ENCODE measurements around the gene MAP2K3. TPM values are rescaled to one million over a fixed set of nuclear protein-coding genes. Genes with fewer than 3 reads are reported as not detected.

The MAP2K3 gene
- polyA plus RNA-seq (ENCODE audit: insufficient read length): 22.0 TPM

GRCh38 chr17:21284319-21285163 is at the start of gene MAP2K3:
Gene MAP2K3, plus strand, starts transcription at chr17:21284711. Its CDS starts 210 bp downstream, at chr17:21284921.
- DNase-seq (ENCODE audit: low read depth): peak; percentile 88

DNA sequence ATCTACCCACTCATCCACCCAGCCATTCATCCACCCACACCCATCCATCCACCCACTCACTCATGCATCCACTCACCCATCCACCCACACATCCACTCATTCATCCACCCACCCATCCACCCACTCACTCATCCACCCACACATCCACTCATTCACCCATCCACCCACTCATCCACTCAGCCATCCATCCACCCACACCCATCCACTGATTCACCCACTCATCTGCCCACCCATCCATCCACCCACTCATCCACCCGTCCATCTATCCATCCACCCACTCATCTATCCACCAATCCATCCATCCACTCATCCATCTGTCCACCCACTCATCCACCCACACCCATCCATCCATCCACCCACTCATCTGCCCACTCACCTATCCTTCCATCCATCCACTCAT is 48.6 kb upstream of the MAP2K3 start:
- no peak for DNase-seq (ENCODE audit: low read depth)

GRCh38 chr17:21239680-21240368 is 44.7 kb upstream of the MAP2K3 start:
- no peak for DNase-seq (ENCODE audit: low read depth)

DNA sequence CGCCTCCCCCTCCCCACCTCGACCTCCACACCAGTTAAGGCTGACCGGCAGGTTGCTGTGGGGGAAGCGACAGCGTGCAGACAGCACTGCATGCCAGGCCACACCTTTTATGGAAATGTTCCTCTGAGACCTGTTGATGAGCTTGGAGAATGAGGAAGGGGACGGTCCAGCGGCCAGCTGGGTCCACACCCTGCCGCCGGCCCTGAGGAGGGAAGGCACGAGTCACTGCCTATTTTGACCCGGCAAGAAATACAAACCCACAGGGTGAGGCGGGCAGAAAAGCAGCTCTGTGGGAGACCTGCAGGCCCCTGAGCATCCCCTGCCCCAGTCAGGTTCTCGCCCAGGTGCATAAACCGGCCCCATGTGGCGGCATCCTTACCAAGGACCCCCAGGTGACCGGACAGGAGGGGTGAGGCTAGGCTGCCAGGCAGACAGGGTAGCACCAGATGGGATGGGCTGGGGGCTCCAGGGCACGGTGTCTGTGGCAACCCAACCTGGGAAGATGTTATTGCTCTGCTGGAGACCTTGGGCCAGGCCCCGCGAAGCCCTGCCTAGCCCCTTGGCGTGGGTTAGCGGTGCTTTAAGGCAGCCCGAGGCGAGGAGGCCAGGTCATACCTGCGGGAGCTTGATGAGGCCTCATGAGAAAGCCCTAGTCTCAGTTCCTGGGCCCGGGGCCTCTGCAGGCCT is 44.0 kb upstream of the MAP2K3 start:
- DNase-seq (ENCODE audit: low read depth): no peak

GRCh38 chr17:21241564-21241963 is 42.9 kb upstream of the MAP2K3 start:
- no peak for DNase-seq (ENCODE audit: low read depth)

- no peak for DNase-seq (ENCODE audit: low read depth)
Measured at GRCh38 chr17:21242026-21242697, 42.3 kb upstream of the MAP2K3 start.

- DNase-seq (ENCODE audit: low read depth): no peak
Measured at GRCh38 chr17:21242780-21243515, 41.6 kb upstream of the MAP2K3 start.

- no peak for DNase-seq (ENCODE audit: low read depth)
Measured at GRCh38 chr17:21243516-21244303, 40.8 kb upstream of the MAP2K3 start.

DNA sequence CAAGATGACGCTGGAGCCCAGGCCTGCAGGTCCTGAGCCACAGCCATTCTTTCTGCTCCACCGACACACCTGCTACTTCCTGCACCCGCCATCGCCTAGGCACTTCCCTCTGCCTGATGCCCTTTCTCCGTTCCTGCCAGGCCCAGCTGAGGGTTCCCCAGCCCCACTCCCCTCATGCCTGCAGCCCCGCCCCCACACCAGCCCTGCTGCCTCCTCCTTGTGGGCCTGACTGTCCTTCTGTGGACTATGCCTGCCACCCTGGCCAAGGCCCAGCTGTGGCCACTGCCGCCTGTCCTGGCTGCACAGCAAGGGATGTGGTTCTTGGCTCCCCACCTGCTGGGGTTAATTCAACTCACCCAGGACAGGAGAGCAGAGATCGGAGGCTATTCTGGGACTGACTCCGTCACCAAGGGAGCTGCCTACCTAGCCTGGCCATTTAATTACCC is 38.8 kb upstream of the MAP2K3 start:
- no peak for DNase-seq (ENCODE audit: low read depth)

DNA sequence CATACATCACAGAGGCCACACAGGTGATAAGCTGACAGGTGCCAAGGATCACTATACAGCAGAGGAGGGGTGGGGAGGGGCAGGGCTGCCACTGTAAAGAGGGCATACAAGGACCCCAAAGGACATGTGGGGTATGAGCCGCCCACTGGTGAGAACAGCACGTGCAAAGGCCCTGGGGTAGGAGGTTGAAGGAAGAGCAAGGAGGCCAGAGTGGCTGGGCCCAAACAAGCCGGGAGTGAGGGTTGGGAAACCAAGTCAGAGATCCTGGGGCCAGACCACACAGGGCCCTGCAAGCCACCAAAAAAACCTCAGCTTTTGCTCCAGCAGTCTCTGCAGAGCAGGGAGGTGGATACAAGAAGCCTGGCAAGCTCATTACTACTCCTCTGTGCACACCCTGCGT is 37.8 kb upstream of the MAP2K3 start:
- DNase-seq (ENCODE audit: low read depth): no peak

GRCh38 chr17:21247552-21248258 is 36.8 kb upstream of the MAP2K3 start:
- no peak for DNase-seq (ENCODE audit: low read depth)

DNA sequence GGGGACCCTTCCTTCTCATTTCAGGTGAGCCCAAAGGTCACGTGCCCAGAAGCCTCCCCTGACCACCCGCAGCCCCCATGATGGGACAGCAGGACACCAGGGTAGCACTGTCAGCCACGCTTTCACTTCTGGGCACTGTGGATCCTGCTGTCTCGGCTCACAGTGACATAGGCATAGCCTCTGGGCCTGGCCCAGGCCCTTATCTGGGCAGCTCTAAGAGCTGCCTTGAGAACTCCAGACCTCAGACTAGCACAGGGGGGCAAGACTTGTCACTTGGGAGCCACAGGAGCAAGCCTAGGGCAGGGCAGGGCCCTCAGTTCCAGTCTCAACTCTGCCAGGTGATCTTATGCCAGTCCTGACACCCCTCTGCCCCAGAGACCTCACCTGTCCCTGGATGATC is 36.0 kb upstream of the MAP2K3 start:
- no peak for DNase-seq (ENCODE audit: low read depth)

DNA sequence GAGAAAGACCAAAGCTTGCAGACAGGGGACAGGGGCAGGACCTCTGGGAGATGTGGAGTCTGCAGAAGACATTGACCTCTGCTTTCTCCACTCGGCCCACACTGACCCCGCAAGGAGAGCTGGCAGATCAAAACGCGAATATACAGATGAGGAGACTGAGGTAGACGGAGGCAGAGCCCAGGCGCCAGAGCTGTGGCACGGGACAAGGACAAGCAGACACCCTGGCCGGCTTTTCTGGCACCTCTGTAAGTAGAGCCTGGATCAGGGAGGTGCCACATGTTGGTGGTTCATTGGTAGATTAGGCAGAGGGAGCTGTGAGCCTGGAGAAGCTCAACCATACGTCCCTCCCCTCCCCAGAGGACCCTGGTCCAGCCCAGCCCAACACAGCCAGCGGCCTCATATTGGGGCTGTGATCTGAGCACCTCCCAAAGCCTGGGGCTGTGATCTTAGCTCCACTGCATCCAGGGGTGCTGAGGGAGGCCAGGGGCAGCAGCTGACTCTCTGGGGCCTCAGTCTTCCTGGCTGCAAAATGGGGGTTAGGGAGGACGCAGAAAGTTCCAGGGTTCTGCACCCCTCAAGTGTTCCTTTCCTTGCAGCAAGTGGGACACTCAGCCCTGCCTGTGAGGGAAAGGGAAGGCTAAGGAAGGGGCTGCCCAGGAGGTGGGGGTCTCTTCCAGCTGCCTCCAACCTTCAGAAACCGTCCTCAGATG is 35.3 kb upstream of the MAP2K3 start:
- no peak for DNase-seq (ENCODE audit: low read depth)

DNA sequence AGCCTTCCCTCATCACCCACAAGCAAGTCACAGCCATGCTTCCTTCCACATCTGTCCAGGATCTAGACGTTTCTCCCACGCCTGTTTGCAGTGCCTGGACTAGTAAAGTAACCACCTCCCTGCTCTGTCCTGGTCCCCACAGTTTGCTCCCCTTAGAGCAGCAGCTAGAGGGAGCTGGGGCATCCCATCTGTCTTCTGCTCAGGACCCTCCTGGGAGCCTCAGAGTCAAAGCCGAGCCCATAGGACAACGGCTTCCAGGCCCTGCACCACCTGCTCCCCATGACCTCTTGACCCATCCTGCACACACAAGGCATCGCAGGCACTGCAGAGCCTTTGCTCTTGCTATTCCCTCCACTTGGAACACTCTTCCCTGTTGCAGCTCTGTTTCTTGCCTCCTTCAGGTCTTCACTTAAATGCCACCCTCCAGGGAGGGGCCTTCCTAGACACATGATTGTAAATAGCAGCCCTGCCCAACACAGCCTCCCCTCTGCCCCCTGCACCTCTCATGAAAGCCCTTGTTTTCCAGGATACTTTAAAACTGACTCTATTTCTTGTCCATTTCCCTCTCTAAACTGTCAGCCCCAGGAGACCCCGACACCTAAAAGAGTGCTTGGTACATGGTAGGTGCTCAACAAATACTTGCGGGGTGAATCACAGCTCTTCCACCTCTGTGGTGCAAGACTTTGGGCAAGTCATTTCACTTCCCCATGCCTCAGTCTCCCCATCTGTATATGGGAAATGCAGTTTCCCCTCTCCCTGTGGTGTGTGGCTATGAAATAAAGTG is 34.4 kb upstream of the MAP2K3 start:
- no peak for DNase-seq (ENCODE audit: low read depth)

DNA sequence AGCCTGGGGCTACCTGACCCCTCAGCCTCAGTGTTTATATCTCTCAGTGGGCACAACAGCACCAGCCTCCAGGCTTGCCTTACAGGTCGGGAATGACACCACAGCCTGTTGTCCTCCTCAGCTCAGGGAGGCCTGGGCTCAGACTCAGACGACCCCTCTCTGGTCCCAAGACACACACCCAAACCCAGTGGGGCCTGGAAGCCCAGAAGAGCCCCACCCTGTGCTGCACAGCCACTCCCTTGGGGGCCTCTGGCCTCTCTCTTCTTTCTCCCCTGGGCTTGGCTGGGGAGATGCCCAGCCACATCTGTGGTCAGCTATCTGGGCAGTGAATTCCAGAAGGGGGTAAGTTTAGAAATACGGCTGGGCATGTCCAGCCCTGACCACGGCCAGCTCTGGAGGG is 33.7 kb upstream of the MAP2K3 start:
- DNase-seq (ENCODE audit: low read depth): no peak

DNA sequence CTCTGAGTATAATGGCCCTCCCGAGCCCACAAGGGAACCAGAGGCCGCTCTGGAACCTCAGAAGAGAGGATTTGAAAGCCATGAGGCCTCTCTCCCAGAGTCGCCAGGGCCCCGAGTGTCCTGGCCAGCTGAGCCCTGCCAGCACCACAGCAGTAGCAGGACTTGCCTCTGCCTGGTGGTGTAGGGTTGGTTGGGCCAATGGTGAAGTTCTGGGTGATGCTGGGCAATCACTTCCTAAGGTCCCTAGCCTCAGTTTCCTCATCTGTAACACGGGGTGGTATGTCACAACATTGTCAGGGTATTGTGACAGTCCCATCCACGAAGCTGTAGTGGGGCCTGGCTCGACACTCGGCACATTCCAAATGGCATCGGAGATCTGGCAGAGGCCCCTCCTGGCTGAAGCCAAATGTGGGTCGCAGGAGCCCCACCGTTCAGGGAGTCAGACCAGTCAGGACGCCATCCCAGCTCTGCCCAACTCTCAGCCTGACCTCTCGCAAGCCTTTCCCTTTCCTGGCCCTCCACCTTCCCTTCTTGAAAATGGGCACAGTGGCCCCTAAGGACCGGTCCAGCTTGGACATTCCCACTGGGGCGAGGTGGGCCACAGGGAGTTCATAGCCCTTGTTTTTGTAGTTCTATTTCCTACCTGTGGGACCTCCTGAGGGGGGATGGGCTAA is 33.0 kb upstream of the MAP2K3 start:
- DNase-seq (ENCODE audit: low read depth): no peak

DNA sequence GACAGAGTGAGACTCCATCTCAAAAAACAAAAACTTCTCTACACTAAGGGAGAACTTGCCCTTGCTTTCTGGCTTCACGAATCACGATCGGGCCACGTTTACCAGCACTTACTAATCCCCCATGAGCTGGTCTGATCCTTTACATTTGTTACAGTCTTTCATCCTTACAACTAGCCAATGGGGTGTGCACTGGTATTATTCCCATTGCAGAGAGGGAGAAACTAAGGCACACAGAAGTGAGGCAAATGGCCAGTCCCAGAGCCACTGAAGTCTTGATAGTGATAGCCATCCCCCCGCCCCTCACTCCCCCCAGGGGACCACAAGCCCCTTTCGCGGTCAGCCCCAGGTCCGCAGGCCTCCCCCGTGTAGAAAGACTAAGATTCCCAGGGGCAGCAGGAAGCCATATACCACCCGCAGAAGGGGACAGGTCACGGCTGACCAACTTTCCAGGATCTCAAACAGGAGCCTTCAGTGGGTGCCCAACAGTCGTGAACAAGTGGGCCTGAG is 32.2 kb upstream of the MAP2K3 start:
- no peak for DNase-seq (ENCODE audit: low read depth)
